Stomach (tissue), 9 donors: ENCODE results near the gene ASTN1. TPM values are rescaled to one million over a fixed set of nuclear protein-coding genes. Genes with fewer than 3 reads are reported as not detected.

Source experiments
- DNase-seq, 2 donors: peaks; one replicate each; pipeline versions ENCODE4 v3.0.0 to v3.0.0-alpha.2; 2013 to 2019
- H3K27ac ChIP-seq, 5 donors: fragments of 200-600 bp in 4 of 5; sonication (generic) in 4 of 5; one replicate each; pipeline ENCODE4 v1.5.1; 2013 to 2019; ENCODE audit warnings: mild to moderate bottlenecking in 1 of 5, moderate library complexity in 1 of 5
- H3K27me3 ChIP-seq, 3 donors: fragments of 200-600 bp; sonication (generic); one replicate each; pipeline ENCODE4 v1.5.1; 2017 to 2019; ENCODE audit warnings: mixed run types in 1 of 3
- H3K36me3 ChIP-seq, 4 donors: fragments of 200-600 bp; sonication (generic); 1 replicate in 3 of 4; 2 replicates in 1 of 4; pipeline ENCODE4 v1.5.1; 2016 to 2019
- H3K4me1 ChIP-seq, 4 donors: fragments of 200-600 bp; sonication (generic); one replicate each; pipeline ENCODE4 v1.5.1; 2016 to 2019
- H3K4me3 ChIP-seq, 4 donors: fragments of 200-600 bp; sonication (generic) in 3 of 4; one replicate each; pipeline ENCODE4 v1.5.1; 2016 to 2019; ENCODE audit warnings: mild to moderate bottlenecking in 1 of 4
- H3K9me3 ChIP-seq, 4 donors: fragments of 200-600 bp; sonication (generic); one replicate each; pipeline ENCODE4 v1.5.1; 2016 to 2019
- EP300 ChIP-seq: sonication (generic); formaldehyde crosslinking; IDR thresholded peaks from one replicate; pipeline ENCODE4 v1.6.1; 2017; ENCODE audit warnings: antibody characterized with exemption
- POLR2A ChIP-seq, 4 donors: fragments of 450-650 bp; IDR thresholded peaks; one replicate each; pipeline ENCODE4 v1.6.1; 2016; ENCODE audit warnings: antibody characterized with exemption in 4 of 4, control low read depth in 2 of 4, mild to moderate bottlenecking in 1 of 4, moderate library complexity in 1 of 4
- POLR2AphosphoS5 ChIP-seq, 3 donors: sonication (generic); formaldehyde crosslinking; IDR thresholded peaks; one replicate each; pipeline ENCODE4 v1.6.1; 2016; ENCODE audit warnings: antibody characterized with exemption in 3 of 3
- WGBS, 5 donors: extraction: QIAGEN DNeasy Blood & Tissue Kit in 3 of 5; methylation state at CpG; one replicate each; pipeline versions ENCODE4 v1.1.5 to v1.1.7; 2013 to 2018; 5-methylcytosine and 5-hydroxymethylcytosine counted together
- intact Hi-C: fragments of 100-400 bp; cut with DNase I; formaldehyde crosslinking; loops from one replicate; pipeline ENCODE4 v1.15.1; 2023; ENCODE audit warnings: low total_unique reads
- polyA plus RNA-seq, 3 donors: library from polyadenylated mRNA; stranded (reverse); fragments of 200-250 nt; gene quantifications; one replicate each; pipeline ENCODE4 v1.2.3, GENCODE V29; 2013
- total RNA-seq, 5 donors: library from RNA; depleted of rRNA; stranded (reverse); fragments of >200 nt; gene quantifications; one replicate each; pipeline versions ENCODE4 v1.1.0 to v1.2.3, GENCODE V29; 2014 to 2016
- TF ChIP-seq, protein P1 (sequence below), 7 experiments: fragments of 450-650 bp in 4 of 7; fragments of 200-600 bp in 3 of 7; sonication (generic) in 3 of 7; IDR thresholded peaks; one replicate each; pipeline ENCODE4 v1.5.1; 2016 to 2019; ENCODE audit warnings: antibody characterized with exemption in 7 of 7, control low read depth in 2 of 7, mild to moderate bottlenecking in 1 of 7
- donor health status: healthy with polysubstance abuse.
- donor health status: Bipolar disorder and iron deficiency.
- donor health status: healthy.

The ASTN1 gene
- total and polyA plus RNA-seq, 8 donors, result 0.13 to 2.4 (median 0.51) TPM; not detected in 4

DNA sequence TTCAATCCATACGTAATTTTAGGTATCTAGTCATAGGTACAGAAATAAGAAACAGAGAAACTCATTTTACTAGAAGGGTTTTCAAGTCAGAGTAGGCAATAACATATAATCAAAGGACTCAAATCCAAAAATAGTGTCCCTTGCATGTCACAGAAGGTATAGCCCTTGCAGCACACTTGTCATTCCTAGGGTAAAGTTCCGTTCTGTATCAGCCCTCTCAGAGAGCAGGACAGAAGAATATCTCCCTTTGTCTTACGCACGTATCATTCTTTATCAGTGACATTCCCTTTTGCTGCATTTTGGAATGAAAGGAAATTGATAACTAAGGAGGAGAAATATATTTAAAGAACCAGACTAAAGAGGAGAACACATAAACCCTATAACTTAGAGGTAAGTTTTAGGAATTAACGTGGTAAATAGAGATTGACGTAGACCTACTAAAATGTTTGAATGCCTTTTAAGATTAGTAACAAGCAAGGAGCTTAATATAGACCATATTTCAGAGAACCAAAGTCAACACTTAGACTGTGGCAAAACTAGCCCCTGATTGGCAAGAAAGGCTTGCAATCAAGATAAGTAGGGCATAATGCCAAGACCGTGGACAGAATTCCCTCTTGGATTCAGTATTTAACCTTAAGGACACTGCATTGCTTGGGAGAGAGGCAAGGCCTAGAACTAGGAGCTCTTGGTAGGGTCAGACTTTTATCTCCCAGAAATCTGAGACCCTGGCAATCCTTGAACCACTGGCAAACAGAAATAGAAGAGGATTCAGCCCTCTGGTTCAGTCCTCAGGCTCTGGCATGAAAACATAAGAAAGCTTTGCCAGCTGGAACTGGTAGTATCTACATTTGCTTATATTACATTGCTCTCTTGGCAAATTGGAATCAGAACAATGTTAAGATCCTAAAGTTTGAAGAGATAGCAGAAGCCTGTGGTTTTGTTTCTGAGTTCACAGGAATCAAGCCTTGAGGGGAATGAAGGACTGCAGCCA is 232.1 kb downstream of the ASTN1 start:
- DNase-seq, result peak in 1 of 2 donors; percentile 36
- no peak overlapping the region for H3K4me3 ChIP-seq
- TF ChIP-seq, protein P1, sequence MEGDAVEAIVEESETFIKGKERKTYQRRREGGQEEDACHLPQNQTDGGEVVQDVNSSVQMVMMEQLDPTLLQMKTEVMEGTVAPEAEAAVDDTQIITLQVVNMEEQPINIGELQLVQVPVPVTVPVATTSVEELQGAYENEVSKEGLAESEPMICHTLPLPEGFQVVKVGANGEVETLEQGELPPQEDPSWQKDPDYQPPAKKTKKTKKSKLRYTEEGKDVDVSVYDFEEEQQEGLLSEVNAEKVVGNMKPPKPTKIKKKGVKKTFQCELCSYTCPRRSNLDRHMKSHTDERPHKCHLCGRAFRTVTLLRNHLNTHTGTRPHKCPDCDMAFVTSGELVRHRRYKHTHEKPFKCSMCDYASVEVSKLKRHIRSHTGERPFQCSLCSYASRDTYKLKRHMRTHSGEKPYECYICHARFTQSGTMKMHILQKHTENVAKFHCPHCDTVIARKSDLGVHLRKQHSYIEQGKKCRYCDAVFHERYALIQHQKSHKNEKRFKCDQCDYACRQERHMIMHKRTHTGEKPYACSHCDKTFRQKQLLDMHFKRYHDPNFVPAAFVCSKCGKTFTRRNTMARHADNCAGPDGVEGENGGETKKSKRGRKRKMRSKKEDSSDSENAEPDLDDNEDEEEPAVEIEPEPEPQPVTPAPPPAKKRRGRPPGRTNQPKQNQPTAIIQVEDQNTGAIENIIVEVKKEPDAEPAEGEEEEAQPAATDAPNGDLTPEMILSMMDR (IDR thresholded peaks at IDR 0.05), result no peak
- TF ChIP-seq POLR2AphosphoS5 (IDR thresholded peaks at IDR 0.05) (no peak), POLR2A (IDR thresholded peaks at IDR 0.05) (no peak), EP300 (no peak)
- WGBS, 5 donors, result 34 to 58% (median 44%) methylated on average over 7 of the region's 7 CpGs
- H3K4me1 ChIP-seq, result peaks cover 0 to 12% (median 5%) of the 10 kb centered on the region in 4 donors
- peak overlapping the region in 1 of 5 donors; percentile 52 for H3K27ac ChIP-seq
- H3K9me3 ChIP-seq, result no peaks in the 10 kb centered on the region
- H3K27me3 ChIP-seq, result no peaks in the 10 kb centered on the region
- no peaks in the 10 kb centered on the region for H3K36me3 ChIP-seq
- intact Hi-C loops, result no loop called here

DNA sequence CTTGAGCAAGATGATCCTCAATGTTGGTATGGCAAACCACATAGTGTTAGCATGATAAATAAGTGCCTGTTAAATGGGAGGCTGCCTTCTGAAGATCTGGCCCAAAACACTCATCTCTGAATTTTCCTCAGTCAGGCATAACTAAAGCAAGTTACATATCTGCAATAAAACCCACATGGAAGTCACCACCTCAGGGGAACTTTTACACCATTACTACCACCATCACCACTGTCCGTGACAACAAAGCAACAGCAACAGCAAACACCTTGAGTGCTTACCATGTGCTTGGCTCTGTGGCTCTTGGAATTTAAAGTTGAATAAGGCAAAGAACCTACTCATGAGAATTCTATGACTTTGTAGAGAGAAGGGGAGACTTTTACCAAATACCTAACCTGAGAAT is 233.0 kb downstream of the ASTN1 start:
- WGBS, 5 donors, result 85 to 98% (median 92%) methylated on average over 1 of the region's 1 CpG
- H3K36me3 ChIP-seq, result no peaks in the 10 kb centered on the region
- intact Hi-C loops, result no loop called here
- no peak overlapping the region for H3K27ac ChIP-seq
- no peak for DNase-seq
- H3K9me3 ChIP-seq, result no peaks in the 10 kb centered on the region
- no peak overlapping the region for H3K4me3 ChIP-seq
- H3K27me3 ChIP-seq, result no peaks in the 10 kb centered on the region
- TF ChIP-seq, protein P1 (IDR thresholded peaks at IDR 0.05), result no peak
- no peak for TF ChIP-seq EP300
- TF ChIP-seq POLR2AphosphoS5 (IDR thresholded peaks at IDR 0.05), result no peak
- TF ChIP-seq POLR2A (IDR thresholded peaks at IDR 0.05), result no peak
- H3K4me1 ChIP-seq, result peaks cover 0 to 12% (median 5%) of the 10 kb centered on the region in 4 donors

DNA sequence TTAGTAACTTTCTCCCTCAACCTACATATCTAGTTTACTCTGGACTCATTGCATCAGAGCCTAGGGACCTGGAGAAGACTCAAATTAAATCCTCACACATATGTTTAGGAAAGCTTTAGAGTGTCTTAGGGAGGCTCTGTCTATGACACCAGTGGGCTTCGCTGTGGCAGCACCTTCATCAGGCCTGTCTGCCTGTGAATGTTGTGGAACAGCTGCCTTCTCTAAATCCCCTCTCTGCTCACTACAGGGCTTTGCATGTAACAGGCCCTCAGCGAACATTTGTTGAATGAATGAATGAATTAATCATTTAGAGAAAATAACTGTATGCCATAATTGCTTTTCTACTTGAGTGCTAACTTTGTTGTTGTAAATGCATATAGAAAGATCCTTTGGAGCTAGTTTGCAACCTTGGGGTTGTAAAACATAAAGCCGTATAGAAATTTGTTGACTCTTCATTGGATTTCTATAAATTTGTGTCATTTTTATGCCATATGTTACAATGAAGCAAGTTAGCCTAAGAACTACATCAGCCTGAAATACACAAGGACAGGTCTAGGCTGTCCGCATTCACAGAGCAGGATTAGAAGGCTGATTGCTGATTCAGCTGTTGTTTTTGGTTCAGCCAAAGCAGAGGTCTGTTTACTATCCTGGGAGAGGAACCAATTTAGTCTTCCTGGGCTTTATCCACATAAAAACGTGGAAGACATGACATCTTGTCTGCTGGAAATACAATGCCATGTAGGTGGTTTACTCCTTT is 238.0 kb downstream of the ASTN1 start:
- intact Hi-C loops, result no loop called here
- DNase-seq, result no peak
- H3K9me3 ChIP-seq, result no peaks in the 10 kb centered on the region

DNA sequence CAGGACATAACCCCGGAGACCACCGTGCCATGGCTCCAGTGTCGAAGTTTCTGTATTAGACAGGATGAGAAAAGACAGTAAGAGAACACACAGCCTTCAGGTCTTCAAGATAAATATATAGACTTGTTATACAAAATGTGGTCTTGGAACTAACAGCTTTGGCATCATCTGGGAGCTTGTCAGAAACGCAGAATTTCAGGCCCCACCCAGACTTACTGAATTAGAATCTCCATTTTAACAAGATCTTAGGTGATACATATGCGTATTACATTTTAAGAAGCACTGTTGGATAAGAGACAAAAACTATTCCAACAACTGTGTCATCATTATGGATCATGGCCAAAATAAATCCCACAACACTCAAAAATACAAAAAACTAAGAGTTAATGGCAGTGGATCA is 239.3 kb downstream of the ASTN1 start:
- no peak for DNase-seq
- intact Hi-C loops, result no loop called here
- no peaks in the 10 kb centered on the region for H3K27me3 ChIP-seq
- no peaks in the 10 kb centered on the region for H3K9me3 ChIP-seq
- no peaks in the 10 kb centered on the region for H3K4me1 ChIP-seq
- WGBS, 5 donors, result 88 to 96% (median 90%) methylated on average over 5 of the region's 5 CpGs
- H3K36me3 ChIP-seq, result no peaks in the 10 kb centered on the region
- no peak overlapping the region for H3K27ac ChIP-seq
- no peak for TF ChIP-seq POLR2A (IDR thresholded peaks at IDR 0.05)
- TF ChIP-seq POLR2AphosphoS5 (IDR thresholded peaks at IDR 0.05), result no peak
- TF ChIP-seq EP300, result no peak
- TF ChIP-seq, protein P1 (IDR thresholded peaks at IDR 0.05), result no peak
- no peak overlapping the region for H3K4me3 ChIP-seq

More for the DNA sequence above, 238.0 kb downstream of the ASTN1 start:
- H3K4me1 ChIP-seq, result no peaks in the 10 kb centered on the region
- TF ChIP-seq EP300, result no peak
- no peak overlapping the region for H3K4me3 ChIP-seq
- WGBS, 5 donors, result 69 to 73% (median 70%) methylated on average over 5 of the region's 5 CpGs
- no peaks in the 10 kb centered on the region for H3K27me3 ChIP-seq
- no peak overlapping the region for H3K27ac ChIP-seq
- no peaks in the 10 kb centered on the region for H3K36me3 ChIP-seq
